WERI-Rb-1 (cell line): ENCODE data around the gene MAGEL2.

Source experiments
- DNase-seq: peaks from one replicate; pipeline ENCODE4 v3.0.0-alpha.2; 2020
- H3K27ac ChIP-seq: fragments of 250-450 bp; sonication (Bioruptor Pico); 2 replicates; pipeline ENCODE4 v1.5.1; 2020; ENCODE audit warnings: mild to moderate bottlenecking, moderate library complexity
- H3K27me3 ChIP-seq: fragments of 250-450 bp; sonication (Bioruptor Pico); 2 replicates; pipeline ENCODE4 v1.5.1; 2021; ENCODE audit warnings: mild to moderate bottlenecking, low read depth, moderate library complexity; ENCODE audit not compliant: insufficient read depth, severe bottlenecking
- H3K36me3 ChIP-seq: fragments of 250-450 bp; sonication (Bioruptor Pico); 2 replicates; pipeline ENCODE4 v1.5.1; 2020; ENCODE audit warnings: mild to moderate bottlenecking, moderate library complexity
- H3K4me3 ChIP-seq: 2 replicates; pipeline ENCODE4 v1.5.1; 2011; ENCODE audit warnings: low read depth, mild to moderate bottlenecking, control low read depth, low read length
- H3K9me3 ChIP-seq: fragments of 250-450 bp; sonication (Bioruptor Pico); 2 replicates; pipeline ENCODE4 v1.5.1; 2021; ENCODE audit warnings: mild to moderate bottlenecking, moderate library complexity; ENCODE audit not compliant: severe bottlenecking
- CTCF ChIP-seq: IDR thresholded peaks from 2 replicates; pipeline ENCODE4 v1.5.1; 2011; ENCODE audit warnings: low read depth, mild to moderate bottlenecking, control low read depth, inconsistent platforms, low read length

The MAGEL2 gene

GRCh38 chr15:23647421-23648370 is at the start of gene MAGEL2:
Gene MAGEL2, minus strand, starts transcription at chr15:23647867. Its CDS starts 125 bp downstream, at chr15:23647742.
- Histone ChIP-seq H3K9me3 (no peaks in the 10 kb centered on the region), H3K36me3 (no peaks in the 10 kb centered on the region), H3K4me3 (peak within 1 kb of the TSS; percentile 61), H3K27me3 (peaks cover 37% of the 10 kb centered on the region), H3K27ac (no peak within 1 kb of the TSS)
- DNase-seq, result peak; percentile 32
- no peak for TF ChIP-seq CTCF

DNA sequence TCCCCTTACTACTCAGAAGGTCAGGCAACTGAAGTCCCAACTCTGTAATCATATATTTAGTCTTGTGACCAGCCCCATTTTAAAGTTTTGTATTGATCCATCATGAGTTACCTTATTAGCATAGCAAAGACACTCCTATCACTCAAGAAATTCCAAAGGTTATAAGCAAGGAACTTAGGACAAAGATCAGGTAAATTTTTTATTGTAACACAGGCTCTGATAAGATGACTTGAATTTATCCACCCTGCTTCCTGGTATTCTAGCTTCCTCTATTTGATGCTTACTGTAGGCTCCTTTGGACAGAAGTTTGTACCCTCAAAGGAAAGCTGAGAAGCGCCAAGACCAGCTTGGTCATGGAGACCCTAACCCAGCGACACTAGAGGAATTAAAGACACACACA is 47.6 kb upstream of the MAGEL2 start:
- TF ChIP-seq CTCF, result no peak
- no peaks in the 10 kb centered on the region for H3K27me3 ChIP-seq
- no peak for DNase-seq
- H3K36me3 ChIP-seq, result no peaks in the 10 kb centered on the region
- H3K9me3 ChIP-seq, result peaks cover 7% of the 10 kb centered on the region
- no peak overlapping the region for H3K27ac ChIP-seq
- no peak overlapping the region for H3K4me3 ChIP-seq

GRCh38 chr15:23694592-23694991 is 46.9 kb upstream of the MAGEL2 start:
- H3K36me3 ChIP-seq, result no peaks in the 10 kb centered on the region
- H3K9me3 ChIP-seq, result peaks cover 7% of the 10 kb centered on the region
- TF ChIP-seq CTCF, result no peak
- H3K27me3 ChIP-seq, result no peaks in the 10 kb centered on the region
- no peak overlapping the region for H3K4me3 ChIP-seq
- DNase-seq, result no peak
- H3K27ac ChIP-seq, result no peak overlapping the region

- DNase-seq, result peak; percentile 73
Measured at GRCh38 chr15:23690450-23690852, 42.8 kb upstream of the MAGEL2 start.

GRCh38 chr15:23690015-23690414 is 42.3 kb upstream of the MAGEL2 start:
- no peak for TF ChIP-seq CTCF
- H3K4me3 ChIP-seq, result no peak overlapping the region
- no peak for DNase-seq
- H3K27ac ChIP-seq, result no peak overlapping the region
- H3K9me3 ChIP-seq, result peaks cover 4% of the 10 kb centered on the region
- peaks cover 2% of the 10 kb centered on the region for H3K27me3 ChIP-seq
- peaks cover 3% of the 10 kb centered on the region; the same call in 1 of the 2 replicates for H3K36me3 ChIP-seq

More at GRCh38 chr15:23690450-23690852, 42.8 kb upstream of the MAGEL2 start:
- Histone ChIP-seq H3K27me3 (peaks cover 2% of the 10 kb centered on the region), H3K9me3 (peaks cover 5% of the 10 kb centered on the region), H3K27ac (no peak overlapping the region), H3K36me3 (peaks cover under 1% of the 10 kb centered on the region; the same call in 1 of the 2 replicates), H3K4me3 (no peak overlapping the region)
- no peak for TF ChIP-seq CTCF

- H3K27me3 ChIP-seq, result peaks cover 2% of the 10 kb centered on the region
- H3K36me3 ChIP-seq, result peaks cover 3% of the 10 kb centered on the region; the same call in 1 of the 2 replicates
- H3K27ac ChIP-seq, result peak within 1 kb of the TSS; percentile 57; the same call in 1 of the 2 replicates
- no peak for TF ChIP-seq CTCF
- H3K9me3 ChIP-seq, result no peaks in the 10 kb centered on the region
- peak within 1 kb of the TSS; percentile 60 for H3K4me3 ChIP-seq
- peak; percentile 62 for DNase-seq
Measured at GRCh38 chr15:23687143-23687470, 39.4 kb upstream of the MAGEL2 start, which contains the start of gene NDN. Gene NDN, minus strand, starts transcription at chr15:23687305. Its CDS starts 88 bp downstream, at chr15:23687217.
